ENCODE measurements around the gene GDNF.

The GDNF gene

DNA sequence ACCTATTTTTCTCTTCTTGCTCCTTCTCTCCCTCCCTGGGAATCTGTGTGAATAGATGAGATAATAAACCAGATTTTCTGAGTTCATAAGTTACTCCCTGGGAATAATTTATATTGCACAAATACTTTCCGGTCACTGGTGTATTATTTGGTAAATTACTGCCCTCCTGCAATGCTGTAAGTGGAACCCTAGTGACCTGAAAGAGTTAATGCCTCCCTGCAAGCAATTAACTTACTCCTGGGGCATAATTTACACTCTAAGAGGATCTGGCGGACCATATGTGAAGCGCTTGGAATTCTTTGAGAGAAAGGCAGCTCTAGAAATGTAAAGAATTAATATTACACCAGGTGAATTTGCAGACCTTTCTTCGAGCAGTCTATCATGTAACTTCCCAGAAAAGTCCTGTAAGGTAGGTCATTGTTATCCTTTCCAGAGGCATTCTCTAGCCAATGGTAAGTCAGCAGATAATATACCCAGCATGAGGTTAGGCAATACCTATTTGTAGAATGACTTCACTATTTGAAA is 7.0 kb upstream of the GDNF start:
- DNase-seq: no peak

DNA sequence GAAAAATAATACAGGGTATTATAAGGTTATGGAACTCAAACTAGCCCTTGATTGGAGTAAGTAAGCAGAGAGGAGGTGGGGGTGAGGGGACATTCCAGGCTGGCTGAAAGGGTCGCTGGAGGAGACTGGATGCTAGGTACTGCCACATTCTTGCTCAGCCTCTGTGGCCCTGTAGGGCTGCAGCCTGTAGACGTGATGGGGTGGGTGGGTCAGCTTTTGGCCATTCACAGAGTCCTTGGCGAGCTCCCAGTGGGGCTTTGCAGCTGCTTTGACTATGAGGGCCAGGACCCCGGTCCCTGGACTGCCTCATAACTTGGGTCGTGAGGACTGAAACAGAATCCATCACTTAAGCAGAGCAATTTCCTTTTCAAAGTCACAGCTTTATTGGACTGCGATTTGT is 4.2 kb upstream of the GDNF start:
- no peak for DNase-seq

DNA sequence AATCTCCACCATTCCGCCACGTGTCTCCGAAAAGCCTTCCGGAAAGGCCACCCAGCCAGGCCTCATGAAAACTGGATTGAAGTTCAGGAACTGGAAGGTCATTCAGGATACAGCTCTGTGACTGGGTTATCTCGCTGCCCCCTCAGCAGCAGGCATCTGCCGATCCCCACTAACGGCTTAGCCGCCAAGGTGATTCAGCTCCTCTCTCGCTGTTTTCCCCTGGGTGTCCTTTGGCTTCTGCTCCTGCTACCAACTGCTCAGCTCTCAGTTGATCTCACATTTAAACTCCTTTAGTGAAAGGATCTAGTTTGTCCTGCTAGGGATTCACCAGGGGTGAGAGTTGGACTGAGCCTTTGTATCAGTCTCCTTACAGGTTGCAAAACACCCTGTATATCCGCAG is 2.2 kb upstream of the GDNF start:
- DNase-seq: no peak

DNA sequence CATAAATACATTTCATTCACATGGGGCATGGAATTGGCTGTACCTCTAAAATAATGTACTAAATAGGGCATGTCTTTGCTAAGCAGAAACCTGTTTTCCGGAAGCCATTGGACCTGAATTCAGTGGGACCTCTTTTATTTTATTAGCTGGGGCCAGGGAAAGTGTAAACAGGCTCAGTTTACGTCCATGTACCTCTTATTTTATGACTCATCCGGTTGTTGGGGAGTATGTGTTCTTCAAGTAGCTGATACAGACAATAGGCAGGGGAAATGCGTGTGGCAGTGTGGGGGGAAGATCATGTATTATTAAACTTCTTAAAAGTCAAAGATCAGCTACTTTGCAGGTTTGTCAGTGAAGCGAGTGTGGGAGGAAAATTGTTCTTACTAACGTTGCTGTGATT is 1.4 kb upstream of the GDNF start:
- DNase-seq: no peak

DNA sequence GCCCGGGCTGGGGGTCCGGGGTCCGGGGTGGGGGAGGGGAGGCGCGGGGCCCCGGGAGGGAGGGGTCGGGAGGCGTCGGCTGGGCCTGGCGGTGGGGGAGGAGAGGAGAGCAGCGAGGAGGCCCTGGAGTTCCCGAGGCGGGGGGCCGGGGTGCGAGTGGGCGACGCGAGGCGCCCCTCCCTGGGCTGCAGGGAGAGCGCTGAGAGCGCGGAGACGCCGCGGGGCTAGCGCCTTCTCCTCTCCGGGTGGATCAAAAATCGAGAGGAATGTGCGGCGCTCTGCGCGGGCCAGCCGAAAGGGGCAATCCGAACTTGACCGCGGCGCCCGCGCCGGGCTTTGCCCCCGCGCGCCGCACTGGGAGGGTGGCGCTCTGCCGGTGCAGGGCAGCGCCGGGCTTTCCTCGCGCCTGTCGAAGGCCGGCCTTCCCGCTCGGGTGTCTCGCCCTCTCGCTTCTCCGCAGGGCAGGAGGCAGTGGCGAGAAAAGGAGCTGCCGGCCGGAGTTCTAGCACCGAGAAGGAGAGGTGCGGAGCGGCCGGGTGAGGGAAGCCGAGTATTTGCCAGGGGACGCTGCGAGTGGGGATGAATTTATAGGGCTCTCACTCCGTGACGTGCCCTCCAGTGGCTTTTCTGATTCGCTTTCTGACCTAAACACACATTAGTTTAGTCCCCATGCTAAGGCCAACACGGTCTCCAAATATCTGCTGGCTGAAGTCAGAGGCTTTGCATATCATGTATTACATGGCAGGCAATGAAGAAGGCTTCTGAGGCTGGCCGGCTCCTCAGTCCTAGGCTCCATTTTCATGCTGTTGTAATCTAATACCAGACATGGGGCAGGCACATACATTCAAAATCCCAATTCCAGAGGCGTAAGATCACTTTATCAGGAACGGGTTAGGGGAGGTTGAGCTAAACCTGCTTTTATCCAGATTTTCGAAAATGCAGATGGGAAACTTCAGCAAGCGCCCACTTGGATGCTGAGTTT is 503 bp upstream of the GDNF start:
- no peak for DNase-seq

DNA sequence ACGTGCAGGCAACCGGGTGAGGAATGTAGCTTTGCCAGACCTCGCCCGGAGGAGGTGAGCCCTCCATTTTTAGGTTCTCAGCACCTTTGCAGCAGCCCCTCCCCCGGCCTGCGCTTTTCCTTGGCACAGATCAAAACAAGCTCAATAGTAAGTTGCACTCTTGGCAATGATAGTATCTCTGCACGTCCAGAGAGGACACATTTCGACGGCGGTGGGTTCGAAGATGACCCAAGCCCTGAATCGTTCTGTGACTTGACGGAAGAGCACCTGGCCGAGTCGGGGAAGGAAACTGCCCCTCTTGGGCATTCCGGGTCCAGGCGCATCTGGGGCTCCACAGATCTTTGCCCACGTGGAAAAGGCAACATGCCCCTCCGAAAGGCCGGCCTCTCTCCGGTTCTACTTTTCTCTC is 904 bp downstream of the GDNF start:
- no peak for DNase-seq

DNA sequence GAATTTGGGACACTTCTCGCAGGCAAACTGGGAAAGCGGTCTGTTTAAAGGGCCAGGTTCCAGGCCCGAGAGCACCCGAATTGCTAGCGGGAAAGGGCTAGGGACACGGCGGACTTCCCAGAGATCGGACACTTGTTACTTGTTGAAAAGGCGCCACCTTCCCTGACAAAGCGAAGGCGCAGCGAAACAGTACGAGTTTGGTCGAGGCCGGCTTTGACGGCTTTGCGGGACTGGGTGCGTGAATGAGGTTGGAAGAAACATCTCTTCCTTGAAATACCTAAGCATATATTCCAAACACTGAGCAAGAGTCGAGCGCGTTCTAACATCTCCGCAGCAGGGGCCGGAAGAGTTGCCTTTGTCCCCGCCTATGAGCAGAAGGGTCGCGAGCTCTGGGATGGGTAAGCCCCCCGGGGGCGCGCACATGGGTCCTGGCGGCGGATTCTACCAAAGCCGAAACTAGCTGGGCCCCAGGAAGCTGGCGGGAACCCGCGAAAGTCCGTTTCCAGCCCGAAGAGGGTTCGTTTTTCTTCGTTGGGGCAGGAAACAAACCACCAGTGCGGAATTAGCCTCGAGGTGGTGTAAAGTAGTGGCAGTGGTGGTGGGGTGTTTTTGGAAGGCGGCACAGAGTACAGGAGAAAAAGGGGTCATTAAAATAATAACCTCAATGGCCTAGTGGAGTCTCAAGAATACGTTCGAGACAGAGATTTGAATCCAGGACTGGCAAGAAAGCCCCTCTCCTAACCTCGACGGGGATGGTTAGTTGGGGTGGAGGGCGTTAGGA is 1.5 kb downstream of the GDNF start:
- DNase-seq: no peak

DNA sequence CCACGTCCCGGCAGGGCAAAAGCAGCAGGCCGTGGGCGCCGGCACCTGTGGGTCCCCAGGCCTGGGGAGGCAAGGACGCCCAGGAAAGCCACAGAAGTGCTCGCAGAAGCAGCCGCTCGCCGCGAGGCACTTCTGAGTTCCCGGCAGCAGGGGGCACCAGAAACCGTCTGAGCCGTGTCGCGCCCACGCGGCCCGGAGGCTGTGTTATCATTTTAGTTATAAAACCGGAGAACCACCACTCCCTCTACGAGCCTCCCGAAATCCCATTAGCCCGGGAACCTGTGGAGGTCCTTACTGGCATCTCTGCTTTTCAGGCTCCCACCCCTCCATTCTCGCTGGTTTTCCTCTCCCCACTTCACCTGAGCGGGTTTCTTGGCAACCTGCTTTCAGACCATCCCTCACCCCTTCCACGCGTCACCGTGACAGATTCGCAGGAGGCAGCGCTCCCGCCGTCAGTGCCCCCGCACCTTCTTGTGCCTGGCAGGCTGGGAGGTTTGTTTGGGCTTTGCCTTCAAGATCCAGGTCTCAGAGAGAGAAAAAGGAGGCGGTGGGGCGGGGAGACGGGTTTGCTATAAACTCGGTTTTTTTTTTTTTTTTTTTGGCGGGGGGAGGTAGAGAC is 2.3 kb downstream of the GDNF start:
- peak; percentile 49 for DNase-seq

DNA sequence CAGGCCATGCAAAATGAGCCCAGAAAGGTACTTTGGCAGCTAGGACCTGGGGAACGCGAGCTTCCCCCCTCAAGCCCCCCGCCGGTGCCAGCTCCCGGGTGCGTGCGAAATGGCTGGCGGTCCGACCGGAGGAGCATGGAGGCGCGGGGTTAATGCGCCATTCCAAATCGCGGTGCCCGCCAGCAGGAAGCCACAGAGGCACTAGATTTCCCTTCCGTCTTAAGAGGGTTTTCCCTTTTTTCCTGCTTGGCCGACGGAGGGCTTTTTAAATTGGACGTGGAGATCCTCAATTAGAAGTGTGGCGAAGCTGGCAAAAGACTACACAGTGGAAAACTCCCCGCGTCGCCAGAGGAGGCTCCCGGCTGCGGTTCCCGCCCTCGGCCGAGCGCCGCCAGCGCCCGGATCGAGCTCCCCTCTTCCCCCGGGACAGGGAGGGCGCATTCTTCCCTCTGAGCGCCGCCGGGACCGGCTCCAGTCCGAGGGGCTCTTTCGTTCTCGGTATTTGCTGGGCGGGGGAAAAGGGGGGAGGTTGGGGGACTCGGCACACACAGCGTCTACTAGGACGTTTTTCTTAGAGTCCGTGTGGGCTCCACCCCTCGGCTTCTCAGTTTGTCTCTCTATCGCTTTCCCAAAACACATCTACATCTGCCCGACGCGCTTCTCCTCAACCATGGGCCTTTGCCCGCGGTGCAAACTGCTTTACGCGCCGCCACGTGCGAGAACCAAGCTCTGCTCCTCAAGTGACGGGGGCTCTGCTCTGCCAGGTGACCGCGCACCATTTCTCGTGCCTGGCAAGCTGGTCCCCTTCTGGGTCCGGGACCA is 3.0 kb downstream of the GDNF start:
- DNase-seq: no peak

DNA sequence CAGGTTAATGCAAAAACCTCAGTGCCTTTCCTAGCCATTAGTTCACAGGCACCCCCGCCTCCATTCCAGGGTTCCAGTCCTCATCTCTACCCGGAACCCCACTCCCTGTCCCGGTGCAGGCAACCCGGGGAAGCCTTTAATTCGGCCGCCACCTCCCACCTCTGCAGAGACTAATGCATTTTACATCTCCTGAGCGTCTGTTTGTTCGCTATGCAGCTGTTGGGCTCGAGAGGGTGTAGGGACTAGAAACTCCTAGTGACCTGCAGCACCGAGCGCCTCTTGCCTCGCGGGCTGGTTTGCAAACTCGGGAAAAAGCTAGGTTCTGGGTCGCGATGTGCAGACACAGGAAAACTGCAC is 3.6 kb downstream of the GDNF start:
- DNase-seq: no peak

DNA sequence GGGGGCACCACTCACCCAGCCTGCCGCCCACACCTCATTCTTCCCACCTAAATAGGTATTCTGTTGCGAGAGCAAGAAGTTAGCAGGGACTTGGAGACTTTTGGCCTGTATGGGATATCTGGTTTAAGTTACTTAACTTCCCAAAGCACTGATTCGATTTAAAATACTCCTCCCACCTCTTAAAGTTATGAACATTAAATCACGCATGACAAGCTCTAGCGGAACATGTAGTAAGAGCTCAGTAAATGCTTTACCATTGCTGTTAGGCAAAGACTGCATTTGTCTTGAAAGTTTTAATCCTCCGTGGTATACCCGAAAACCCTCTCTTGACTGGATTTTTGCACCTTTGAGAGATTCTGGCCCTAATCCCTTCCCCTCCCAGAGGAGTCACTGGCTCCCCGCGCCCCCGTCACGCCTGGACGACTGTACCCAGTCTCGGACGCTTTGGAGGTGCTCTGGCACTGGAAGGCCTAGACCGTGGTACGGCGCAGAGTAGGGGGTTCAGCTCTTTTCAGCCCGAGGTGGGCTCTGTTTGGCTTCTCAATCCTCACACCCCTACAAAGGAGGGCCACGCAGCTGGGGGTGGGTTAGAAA is 4.4 kb downstream of the GDNF start:
- peak; percentile 20 for DNase-seq

DNA sequence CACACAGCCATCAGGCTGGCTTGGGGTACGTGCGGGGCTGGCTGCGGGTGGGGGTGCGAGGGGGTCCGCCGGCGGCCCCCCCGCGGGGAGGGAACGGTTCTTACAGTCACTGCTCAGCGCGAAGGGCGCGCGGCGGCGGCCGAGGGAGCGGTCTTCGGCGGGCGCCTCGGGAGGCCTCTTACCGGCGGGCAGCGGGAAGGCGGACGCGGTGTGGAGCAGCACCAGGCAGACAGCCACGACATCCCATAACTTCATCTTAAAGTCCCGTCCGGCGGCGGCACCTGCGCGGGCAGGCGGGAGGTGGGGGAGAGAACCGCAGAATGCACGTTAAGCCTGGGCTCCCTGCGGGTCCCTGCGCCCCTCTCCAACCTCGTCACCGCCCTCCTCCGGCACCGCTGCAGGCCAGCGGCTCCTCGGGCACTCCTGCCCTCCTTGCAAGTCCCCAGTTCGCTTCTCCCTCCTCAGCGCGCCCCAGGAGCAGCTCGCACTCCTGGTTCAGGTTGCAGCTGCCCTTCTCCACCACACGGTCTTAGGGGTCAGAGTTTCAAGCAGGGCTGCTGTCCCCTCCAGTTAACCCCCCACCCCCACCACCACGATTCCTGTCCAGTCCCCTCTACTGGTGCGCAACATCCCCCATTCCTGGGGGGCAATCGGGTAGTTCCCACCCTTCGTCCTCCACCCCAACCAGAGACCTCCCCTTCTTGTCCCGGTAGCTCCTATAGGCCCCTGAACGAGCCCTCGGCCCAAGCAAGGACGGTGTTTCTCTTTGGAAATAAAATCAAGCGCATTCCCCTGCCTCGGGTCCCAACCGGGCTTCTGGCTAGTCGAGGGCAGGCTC is 5.1 kb downstream of the GDNF start:
- DNase-seq: no peak

DNA sequence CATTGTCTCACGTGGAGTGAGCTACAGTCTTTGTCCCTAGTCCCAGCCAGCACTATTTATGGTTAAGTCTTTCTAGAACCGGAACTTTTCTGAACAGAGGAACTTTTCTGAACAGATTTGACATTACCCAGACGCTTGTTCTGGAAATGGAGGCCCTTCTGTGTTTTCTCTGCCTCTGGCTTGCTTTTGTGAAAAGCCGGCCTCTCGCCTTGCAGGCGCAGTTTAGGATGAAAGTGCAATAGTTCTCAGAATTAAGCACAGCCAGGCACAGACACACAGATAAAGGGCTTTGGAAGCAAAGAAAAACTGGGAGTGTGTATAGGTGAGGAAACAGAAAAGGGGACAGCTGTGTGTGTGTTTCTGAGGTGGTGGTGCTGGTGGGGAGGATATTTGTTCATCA is 5.9 kb downstream of the GDNF start:
- no peak for DNase-seq

DNA sequence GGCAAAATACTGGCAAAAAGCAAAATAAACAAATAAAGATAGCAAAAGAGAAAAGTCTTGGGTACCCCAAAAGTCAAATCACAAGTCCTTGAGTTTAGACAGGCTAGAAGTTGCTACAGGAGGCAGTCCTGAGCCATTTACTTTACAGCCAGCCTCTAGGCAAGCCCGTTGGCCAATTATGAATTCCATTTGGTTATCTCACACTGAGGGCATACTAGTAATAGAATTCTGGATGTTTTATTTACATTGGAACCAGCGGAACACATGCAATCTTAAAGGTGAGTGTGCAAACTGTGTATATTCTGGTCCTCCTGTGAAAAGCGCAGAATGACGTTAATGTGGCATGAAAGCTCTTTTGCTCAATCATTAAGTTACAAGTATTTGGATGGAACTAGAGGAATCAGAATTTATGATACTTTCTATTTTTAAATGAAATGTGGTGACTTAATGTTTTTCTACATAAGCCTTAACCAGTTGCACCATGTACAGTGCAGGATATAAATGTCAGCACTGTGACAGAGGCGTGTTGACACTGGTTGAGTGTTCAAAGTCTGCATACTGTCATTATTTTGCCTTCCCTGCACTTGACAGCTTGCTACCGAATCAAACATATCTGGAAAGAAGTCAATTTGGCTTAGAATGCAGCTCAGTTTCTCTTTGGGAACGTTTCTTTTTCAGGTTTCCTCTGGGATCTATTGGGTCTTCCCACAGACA is 7.9 kb downstream of the GDNF start:
- no peak for DNase-seq

DNA sequence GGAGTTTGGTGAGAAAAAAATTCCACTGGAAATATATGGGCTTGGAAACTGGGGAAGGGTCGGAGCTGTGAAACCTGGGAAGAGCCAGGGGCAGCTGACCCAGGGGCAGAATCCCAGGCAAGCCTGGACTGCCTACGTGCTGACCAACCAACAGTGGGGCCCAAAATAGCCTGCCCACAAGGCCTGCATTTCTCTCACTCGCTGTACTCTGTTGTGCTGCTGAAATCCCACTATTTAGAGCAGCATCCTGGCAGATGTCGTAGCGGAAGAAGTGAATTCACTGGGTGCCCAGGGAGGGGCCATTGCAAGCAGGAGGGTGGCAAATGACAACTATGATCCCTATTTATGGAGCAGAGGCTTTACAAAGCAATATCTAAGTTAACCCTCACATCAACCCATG is 9.5 kb downstream of the GDNF start:
- DNase-seq: no peak

DNA sequence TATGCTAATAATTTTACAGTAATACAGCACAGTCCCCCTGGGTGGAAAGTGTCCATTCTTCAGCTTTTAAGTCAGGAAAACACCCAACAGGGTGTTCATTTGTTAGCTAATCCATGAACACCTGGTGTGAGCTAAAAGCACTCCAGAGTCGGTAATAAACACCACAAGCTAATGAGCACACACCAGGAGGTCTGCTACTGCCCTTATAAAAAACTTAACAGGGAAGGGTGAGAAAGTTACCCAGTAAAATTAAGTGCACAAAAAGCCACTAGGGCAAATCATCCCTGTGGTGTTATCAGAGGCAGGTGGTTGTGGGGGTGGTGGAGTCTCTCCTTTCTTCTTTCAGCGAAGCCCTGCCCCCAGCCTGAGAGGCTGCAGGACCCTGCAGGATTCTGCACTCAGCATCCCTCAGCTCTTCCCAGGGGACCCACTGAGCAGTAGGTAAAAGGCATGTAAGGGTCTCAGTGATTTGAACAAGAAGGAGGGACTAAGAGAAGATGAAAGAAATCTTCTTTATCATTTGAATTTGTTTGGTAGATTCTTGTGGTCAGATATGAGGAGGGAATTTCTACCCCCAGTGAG is 14.4 kb downstream of the GDNF start:
- no peak for DNase-seq

DNA sequence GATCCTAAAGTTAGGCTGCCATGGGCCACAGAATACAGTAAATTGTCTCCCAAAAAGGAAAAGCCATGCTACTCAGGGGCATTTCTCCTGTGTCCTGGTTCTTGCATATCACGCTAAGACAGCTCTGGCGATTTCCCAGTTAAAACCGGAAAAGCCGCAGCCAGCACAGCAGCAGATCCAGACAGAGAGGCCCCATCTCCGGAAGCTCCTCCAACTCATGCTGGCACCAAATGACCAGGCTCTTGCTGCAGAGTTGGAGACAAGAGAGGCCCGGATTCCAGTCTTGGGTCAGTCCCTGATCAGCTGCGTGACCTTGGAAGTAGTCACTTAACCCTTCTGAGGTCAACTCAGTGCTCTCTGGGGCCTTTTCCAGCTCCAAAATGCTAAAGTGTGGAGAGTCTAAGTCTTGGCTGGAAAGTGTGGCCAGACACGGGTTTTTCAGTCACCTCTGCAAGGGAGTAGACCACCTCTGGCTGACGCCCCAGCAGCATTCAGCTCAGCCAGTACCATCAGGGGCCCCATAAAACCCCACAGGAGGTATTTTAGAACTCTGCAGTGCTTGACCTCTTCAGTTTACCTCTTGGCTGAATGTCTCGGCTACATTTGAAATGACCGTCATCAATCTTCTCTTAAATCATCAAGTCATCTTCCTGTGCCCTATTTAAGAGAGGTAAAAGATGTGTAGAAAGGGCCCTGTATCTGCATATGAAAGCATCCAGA is 16.2 kb downstream of the GDNF start:
- no peak for DNase-seq

DNA sequence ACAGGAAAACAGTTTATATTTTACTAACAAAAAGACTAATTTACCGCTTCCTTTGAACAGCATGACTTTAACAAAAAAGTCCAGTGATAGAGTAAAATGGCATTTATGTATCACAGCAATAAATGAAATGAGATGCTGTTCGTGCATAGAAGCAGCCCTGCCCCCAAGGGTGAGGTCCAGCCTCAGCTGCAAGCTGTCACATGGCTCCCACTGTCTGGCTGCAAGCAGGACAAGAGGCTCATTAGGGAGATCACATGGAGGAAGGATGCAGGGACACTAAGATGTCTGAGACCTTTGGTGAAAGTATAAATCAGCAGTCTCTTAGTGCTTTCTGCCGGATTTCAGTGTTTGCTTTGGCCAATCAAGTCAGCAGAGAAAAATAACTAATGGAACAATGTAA is 23.0 kb downstream of the GDNF start:
- no peak for DNase-seq

DNA sequence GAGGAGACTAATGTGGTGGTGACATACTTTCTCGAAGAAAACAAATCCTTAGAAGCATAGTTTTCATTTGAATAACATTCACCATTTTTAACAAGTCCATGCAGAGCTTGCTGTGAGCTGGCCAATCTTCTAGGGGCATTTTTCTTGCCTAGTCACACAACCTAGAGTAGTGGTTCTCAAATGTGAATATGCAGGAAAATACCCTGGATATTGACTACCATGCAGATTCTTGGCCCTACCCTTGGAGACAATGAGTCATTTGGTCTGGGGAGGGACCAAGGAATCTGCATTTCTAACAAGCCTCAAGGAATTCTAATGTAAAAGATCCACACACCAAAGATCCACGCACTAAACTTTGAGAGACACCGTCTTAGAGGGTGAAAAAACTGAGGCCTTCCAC is 23.5 kb downstream of the GDNF start:
- no peak for DNase-seq

DNA sequence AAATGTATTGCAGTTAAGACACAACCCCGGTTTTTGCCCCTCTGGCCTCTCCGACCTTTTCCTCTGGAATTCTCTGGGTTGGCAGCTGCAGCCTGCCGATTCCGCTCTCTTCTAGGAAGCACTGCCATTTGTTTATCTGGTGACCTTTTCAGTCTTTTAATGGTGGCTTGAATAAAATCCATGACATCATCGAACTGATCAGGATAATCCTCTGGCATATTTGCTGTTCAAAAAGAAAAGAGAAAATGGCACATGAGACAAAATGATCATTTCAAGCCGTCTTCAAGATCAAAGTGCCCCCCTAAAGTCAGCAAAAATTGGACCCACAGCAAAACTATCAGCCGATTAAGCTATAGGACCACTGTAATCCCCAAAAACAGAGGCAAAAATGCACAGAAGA is 23.9 kb downstream of the GDNF start:
- DNase-seq: no peak

All from MV-4-11 (cell line).